Pancreas (tissue), 10 donors: ENCODE data around the gene TEX264. TPM values are rescaled to one million over a fixed set of nuclear protein-coding genes. Genes with fewer than 3 reads are reported as not detected.

ENCODE experiments used
- ATAC-seq, 4 donors: fragments of 200-7000 bp; cut with Tn5 transposase; one replicate each; pipeline versions ENCODE4 v1.8.0 to v1.9.1; 2020; ENCODE audit warnings: mild to moderate bottlenecking in 4 of 4, moderate library complexity in 4 of 4
- DNase-seq, 6 donors: peaks; one replicate each; pipeline ENCODE4 v3.0.0-alpha.2; 2020
- FAIRE-seq: peaks from 2 replicates; lab custom pipeline; 2012; peaks lifted over from hg19 to GRCh38; lab: Jason Lieb, UNC
- H3K27ac ChIP-seq, 4 donors: fragments of 200-600 bp; sonication (generic); 1 replicate in 3 of 4; 2 replicates in 1 of 4; pipeline versions ENCODE4 v1.5.0 to v1.8.0; 2020
- H3K27me3 ChIP-seq, 4 donors: fragments of 200-600 bp; one replicate each; pipeline ENCODE4 v1.8.0; 2021
- H3K36me3 ChIP-seq, 3 donors: fragments of 200-600 bp; sonication (generic) in 1 of 3; one replicate each; pipeline versions ENCODE4 v1.5.0 to v1.8.0; 2020 to 2021
- H3K4me1 ChIP-seq, 3 donors: fragments of 200-600 bp; one replicate each; pipeline ENCODE4 v1.8.0; 2021
- H3K4me3 ChIP-seq, 4 donors: fragments of 200-600 bp; sonication (generic) in 2 of 4; one replicate each; pipeline versions ENCODE4 v1.5.0 to v1.8.0; 2020 to 2021
- H3K9me3 ChIP-seq, 4 donors: fragments of 200-600 bp; one replicate each; pipeline ENCODE4 v1.8.0; 2021
- WGBS, 2 donors: extraction: QIAGEN DNeasy Blood & Tissue Kit; methylation state at CpG; one replicate each; pipeline ENCODE4 v1.1.7; 2013; 5-methylcytosine and 5-hydroxymethylcytosine counted together
- intact Hi-C, 3 donors: fragments of 100-400 bp; cut with DNase I; formaldehyde crosslinking; loops; one replicate each; pipeline versions ENCODE4 v1.11.1 to v1.14.2; 2022
- polyA plus RNA-seq, 2 donors: library from polyadenylated mRNA; stranded (reverse); fragments of 200-250 nt; gene quantifications; one replicate each; pipeline ENCODE4 v1.2.3, GENCODE V29; 2013
- total RNA-seq, 6 donors: library from RNA; stranded (reverse); fragmentation: NEBNext Ultra II Directional in 4 of 6; extraction: Animal tissue kit (Norgen Biotek cat#: 25700) in 4 of 6; gene quantifications; one replicate each; pipeline versions ENCODE4 v1.2.1 to v1.2.4, GENCODE V29; 2021 to 2023
- TF ChIP-seq, protein P1 (sequence below), 4 donors: fragments of 200-600 bp; sonication (generic) in 3 of 4; IDR thresholded peaks; one replicate each; pipeline versions ENCODE4 v1.5.0 to v1.8.0; 2021; ENCODE audit warnings: antibody characterized with exemption in 4 of 4
- donor health status: healthy with polysubstance abuse.
- donor health status: DM: no; HTN: no; CAD: no; lungs with moderate emphysema.
- donor health status: DM: no; HTN: no; CAD: no.
- donor health status: control.
- donor health status: control.
- donor health status: Bipolar disorder and iron deficiency.
- donor health status: DM: yes; HTN: yes; CAD: no.
- donor health status: DM: no; HTN: no; CAD: no.
- donor health status: DM: no; HTN: no; CAD: no.
- donor health status: DM: yes; HTN: yes; CAD: no.

Gene TEX264
- total and polyA plus RNA-seq, 8 donors, result 20.9 to 59.3 (median 25.5) TPM

DNA sequence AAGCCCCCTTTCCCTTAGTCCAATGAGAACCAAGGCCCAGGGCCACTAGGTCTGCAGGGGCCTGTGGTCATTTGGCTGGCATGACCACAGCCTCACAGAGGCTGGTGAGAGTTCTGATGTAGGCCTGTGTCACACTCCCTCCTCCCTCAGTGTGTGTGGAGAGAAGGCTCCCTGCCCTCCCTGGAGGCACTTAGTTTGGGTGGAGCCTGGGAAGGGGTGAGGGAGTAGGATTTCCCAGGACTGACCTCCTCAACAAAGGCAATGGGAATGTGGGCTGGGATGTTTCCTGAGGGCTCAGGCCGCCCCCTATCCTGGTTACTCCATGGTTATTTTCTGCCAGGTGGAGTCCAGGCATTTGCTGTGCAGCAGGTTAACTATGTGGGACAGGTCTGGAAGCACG is 7.6 kb downstream of the TEX264 start:
- no peaks in the 10 kb centered on the region for H3K4me1 ChIP-seq
- TF ChIP-seq, protein P1, sequence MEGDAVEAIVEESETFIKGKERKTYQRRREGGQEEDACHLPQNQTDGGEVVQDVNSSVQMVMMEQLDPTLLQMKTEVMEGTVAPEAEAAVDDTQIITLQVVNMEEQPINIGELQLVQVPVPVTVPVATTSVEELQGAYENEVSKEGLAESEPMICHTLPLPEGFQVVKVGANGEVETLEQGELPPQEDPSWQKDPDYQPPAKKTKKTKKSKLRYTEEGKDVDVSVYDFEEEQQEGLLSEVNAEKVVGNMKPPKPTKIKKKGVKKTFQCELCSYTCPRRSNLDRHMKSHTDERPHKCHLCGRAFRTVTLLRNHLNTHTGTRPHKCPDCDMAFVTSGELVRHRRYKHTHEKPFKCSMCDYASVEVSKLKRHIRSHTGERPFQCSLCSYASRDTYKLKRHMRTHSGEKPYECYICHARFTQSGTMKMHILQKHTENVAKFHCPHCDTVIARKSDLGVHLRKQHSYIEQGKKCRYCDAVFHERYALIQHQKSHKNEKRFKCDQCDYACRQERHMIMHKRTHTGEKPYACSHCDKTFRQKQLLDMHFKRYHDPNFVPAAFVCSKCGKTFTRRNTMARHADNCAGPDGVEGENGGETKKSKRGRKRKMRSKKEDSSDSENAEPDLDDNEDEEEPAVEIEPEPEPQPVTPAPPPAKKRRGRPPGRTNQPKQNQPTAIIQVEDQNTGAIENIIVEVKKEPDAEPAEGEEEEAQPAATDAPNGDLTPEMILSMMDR (IDR thresholded peaks at IDR 0.05), result no peak
- FAIRE-seq, result no peak

DNA sequence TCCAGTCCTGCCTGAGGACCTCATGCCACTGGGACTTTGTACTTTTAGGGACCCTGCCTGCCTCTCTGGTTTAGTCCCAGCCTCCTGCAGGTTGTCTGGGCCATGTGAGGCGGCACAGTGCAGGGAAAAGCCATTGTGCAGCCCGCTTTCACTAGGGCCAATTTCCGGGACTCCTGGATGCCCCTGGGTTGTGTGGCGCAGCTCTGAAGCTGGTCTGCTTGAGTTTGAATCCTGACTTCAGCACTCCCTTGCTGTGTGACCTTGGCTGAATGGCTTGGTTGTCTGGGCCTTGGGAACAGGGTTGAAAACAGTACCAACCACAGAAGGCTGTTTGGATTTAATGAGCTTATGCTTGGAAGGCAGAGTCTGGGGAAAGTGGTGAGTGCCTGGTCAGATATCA is 8.3 kb downstream of the TEX264 start:
- TF ChIP-seq, protein P1 (IDR thresholded peaks at IDR 0.05), result no peak
- Histone ChIP-seq H3K36me3 (no peaks in the 10 kb centered on the region), H3K9me3 (no peaks in the 10 kb centered on the region), H3K4me3 (no peak overlapping the region), H3K27ac (no peak overlapping the region), H3K27me3 (no peaks in the 10 kb centered on the region), H3K4me1 (no peaks in the 10 kb centered on the region)
- no peak for ATAC-seq
- intact Hi-C loops, result no loop called here
- no peak for DNase-seq
- FAIRE-seq, result no peak
- WGBS, 2 donors, result 87 to 94% methylated on average over 4 of the region's 4 CpGs

More for the DNA sequence above, 7.6 kb downstream of the TEX264 start:
- intact Hi-C loops, result no loop called here
- Histone ChIP-seq H3K4me3 (no peak overlapping the region), H3K36me3 (no peaks in the 10 kb centered on the region), H3K27ac (no peak overlapping the region), H3K27me3 (no peaks in the 10 kb centered on the region), H3K9me3 (no peaks in the 10 kb centered on the region)
- no peak for ATAC-seq
- 78 to 86% methylated on average over 2 of the region's 2 CpGs for WGBS, 2 donors
- no peak for DNase-seq

DNA sequence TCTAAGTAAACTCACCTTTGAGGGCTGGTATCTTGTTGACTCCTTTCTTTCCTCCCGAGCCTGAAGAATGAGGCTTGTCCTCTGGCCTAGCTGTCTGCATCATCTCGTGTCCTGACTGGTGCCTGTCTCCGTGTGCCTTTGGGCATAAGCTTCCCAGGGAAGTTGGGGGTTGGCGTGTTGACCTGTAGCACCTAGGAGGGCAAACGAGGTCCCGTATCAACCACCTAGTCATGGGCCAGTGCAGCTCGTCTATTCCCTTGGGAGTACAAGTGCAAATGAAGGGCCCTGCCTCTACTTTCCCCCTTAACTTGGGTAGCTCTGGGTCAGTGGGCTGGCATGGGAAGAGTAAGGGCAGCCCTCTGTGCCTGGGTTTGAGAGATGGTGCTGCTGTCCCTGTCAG is 8.7 kb downstream of the TEX264 start:
- no peak overlapping the region for H3K27ac ChIP-seq
- peak in 1 of 6 donors; percentile 8 for DNase-seq
- H3K4me3 ChIP-seq, result no peak overlapping the region
- FAIRE-seq, result no peak
- H3K4me1 ChIP-seq, result no peaks in the 10 kb centered on the region
- no peaks in the 10 kb centered on the region for H3K27me3 ChIP-seq
- WGBS, 2 donors, result 79 to 89% methylated on average over 7 of the region's 7 CpGs
- intact Hi-C loops, result loop anchor here in 1 of 3 donors (5.0 kb wide), 1 partner anchor 177 kb away; the partner anchor contains the start of gene DCAF1
- no peak for ATAC-seq
- TF ChIP-seq, protein P1 (IDR thresholded peaks at IDR 0.05), result no peak
- no peaks in the 10 kb centered on the region for H3K36me3 ChIP-seq
- no peaks in the 10 kb centered on the region for H3K9me3 ChIP-seq

DNA sequence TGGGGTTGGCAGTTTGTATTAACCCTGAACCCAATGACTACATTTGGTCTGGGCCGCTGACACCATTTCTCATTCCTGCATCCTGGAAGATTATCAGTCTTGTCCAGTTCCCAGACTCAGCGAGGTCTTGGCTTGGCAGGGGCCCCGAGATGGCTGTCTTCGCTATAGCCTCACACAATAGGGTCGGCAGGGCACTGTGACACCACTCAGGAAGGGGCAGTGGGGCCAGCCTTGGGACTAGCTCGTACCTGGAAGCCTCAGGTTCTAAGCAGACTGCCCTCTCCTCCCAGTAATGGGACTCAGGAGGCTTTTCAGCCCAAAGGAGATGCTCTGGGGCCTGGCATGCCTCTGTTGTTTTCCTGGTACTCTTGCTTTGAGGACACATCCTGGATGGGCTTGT is 9.1 kb downstream of the TEX264 start:
- ATAC-seq, result no peak
- intact Hi-C loops, result loop anchor here in 1 of 3 donors (5.0 kb wide), 1 partner anchor 178 kb away; the partner anchor contains the start of gene DCAF1
- peak in 1 of 6 donors; percentile 6 for DNase-seq

More for the DNA sequence above, 9.1 kb downstream of the TEX264 start:
- Histone ChIP-seq H3K4me3 (no peak overlapping the region), H3K27me3 (no peaks in the 10 kb centered on the region), H3K9me3 (no peaks in the 10 kb centered on the region), H3K36me3 (no peaks in the 10 kb centered on the region), H3K27ac (no peak overlapping the region), H3K4me1 (no peaks in the 10 kb centered on the region)
- WGBS, 2 donors, result 84 to 85% methylated on average over 6 of the region's 6 CpGs
- TF ChIP-seq, protein P1 (IDR thresholded peaks at IDR 0.05), result no peak
- no peak for FAIRE-seq
